CD4-positive, alpha-beta T cell treated with Interferon alpha-2 for 1 hour (primary cell): ENCODE measurements around the gene APMAP.
"Not testable (repeated sequence)": the region's sequence is repeated elsewhere in the genome, so short reads cannot be mapped to it uniquely, and the experiment has no call there.

ENCODE experiments used
- DNase-seq, 2 donors: peaks; one replicate each; pipeline ENCODE4 v3.0.0-alpha.2; 2020 to 2022

The APMAP gene

DNA sequence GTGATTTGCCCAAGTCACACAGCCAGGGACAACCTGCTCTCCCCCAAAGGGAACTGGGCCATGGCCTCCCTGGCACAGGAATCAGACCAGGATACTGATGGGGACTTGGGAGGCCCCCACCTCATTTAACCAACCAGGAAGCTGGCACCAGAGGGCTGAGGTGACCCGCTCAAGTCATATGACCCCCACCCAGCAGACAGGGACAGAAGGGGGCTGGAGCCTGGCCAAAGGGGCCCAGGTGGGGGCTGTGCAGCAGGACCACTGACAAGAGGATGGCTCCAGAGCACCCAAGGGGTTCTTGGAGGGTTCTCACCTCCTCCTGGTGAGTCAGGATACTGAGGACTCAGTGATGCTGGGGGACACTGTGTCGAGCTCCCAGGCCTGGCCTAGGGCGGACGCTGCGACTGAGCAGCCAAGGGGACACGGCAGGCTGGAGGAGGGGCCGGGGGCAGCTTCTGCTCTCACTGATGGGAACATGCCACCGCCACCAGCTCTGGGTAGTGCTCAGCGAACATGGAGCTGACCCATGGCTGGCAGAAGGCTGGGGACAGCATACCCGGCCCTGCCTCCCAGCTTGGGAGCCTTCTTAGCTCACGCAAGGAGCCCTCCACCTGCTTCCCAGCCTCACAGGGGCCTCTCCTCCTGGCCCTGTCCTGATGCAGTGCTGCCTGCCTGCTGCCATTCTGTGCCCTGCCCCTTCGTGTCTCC, 42.3 kb downstream of the APMAP start:
- no peak for DNase-seq

GRCh38 chr20:24949756-24950127, 42.8 kb downstream of the APMAP start:
- DNase-seq = no peak

DNA sequence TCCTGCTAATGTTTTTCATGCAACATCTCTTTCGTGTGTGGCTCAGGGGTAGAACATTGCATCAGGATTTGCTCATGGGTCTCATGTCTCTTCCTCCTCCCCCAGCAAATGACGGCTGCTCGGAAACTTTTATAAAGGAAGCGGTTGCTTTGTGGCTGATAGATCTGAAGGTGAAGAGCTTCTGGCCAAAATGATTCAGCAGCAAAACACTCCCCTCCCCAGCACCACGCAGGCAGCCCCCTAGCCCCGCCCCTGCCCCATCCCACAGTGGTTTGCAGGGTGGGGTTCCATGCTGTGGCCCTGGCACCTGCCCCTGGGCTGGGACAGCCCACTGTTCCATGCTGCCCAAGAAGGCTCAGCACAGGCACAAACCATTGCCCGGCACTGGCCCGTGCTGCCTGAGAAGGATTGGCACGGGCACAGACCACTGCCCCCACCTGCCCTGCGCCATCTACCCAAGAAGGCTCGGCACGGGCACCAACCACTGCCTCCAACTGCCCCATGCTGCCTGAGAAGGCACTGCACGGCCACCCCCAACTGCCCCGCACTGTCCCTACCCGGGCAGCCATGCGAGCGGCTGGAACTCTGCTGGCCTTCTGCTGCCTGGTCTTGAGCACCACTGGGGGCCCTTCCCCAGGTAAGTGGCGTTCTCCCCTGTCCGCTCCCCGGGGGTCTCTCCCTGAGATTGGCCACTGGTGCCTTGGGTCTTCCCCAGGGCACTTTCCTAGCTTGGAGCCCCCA, 43.4 kb downstream of the APMAP start, which contains the start of gene CST7:
Gene CST7 (plus strand): TSS at position 331 of the 741 bp plus-strand sequence. CDS start 237 bp downstream, at position 568.
- DNase-seq = peak; percentile 81 to 87

DNA sequence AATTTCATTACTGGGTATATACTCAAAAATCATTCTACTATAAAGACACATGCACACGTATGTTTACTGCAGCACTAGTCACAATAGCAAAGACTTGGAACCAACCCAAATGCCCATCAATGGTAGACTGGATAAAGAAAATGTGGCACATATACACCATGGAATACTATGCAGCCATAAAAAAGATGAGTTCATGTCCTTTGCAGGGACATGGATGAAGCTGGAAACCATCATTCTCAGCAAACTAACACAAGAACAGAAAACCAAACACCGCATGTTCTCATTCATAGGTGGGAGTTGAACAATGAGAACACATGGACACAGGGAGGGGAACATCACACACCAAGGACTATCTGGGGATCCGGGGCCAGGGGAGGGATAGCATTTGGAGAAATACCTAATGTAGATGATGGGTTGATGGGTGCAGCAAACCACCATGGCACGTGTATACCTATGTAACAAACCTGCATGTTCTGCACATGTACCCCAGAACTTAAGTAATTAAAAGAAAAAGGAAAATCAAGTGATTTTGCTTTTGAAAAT, 44.1 kb downstream of the APMAP start:
- DNase-seq = not testable (repeated sequence)

- not testable (repeated sequence) for DNase-seq
Observed at GRCh38 chr20:24946376-24946775, 46.2 kb downstream of the APMAP start.

GRCh38 chr20:24943731-24944130, 48.8 kb downstream of the APMAP start:
- no peak for DNase-seq

- no peak for DNase-seq
Observed at GRCh38 chr20:24943196-24943595, 49.4 kb downstream of the APMAP start.

GRCh38 chr20:24942679-24943078, 49.9 kb downstream of the APMAP start:
- no peak for DNase-seq

DNA sequence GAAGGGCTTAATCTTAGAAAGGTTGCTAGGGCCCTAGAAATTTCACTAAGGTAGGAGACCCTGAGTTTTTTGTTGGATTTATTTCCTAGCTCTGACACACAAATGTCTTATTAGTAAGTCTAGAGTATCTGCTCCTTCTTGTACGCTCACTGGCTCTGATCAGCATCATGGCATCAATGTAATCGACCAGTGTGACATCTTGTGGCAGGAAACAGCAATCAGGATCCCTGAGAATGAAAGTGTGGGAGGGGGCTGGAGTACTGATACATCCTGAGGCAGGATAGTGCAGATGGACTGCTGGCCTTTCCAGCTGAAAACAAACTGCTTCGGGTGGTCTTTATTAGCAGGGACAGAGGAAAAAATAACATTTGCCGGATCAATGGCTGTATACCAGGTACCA, 53.5 kb downstream of the APMAP start:
- no peak for DNase-seq

DNA sequence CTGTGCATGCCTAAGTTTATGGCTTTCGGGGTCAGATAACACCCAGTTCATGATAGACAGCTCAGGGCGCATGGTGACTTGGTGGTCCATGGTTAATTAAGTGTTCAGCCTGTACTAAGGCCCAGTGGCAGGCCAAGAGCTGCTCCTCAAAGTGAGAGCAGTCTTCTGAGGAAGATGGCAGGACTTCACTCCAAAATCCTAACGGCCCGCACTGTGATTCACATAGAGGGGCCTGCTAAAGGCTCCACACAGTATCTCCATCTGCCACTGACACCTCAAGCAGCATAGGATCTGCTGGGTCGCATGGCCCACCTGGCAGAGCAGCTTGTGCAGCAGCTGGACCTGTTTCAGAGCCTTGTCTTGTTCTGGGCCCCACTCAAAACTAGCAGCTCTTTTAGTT, 54.1 kb downstream of the APMAP start:
- no peak for DNase-seq

- DNase-seq = no peak
Observed at GRCh38 chr20:24937579-24937978, 55.0 kb downstream of the APMAP start.

- no peak for DNase-seq
Observed at GRCh38 chr20:24936526-24937407, 55.8 kb downstream of the APMAP start.

DNA sequence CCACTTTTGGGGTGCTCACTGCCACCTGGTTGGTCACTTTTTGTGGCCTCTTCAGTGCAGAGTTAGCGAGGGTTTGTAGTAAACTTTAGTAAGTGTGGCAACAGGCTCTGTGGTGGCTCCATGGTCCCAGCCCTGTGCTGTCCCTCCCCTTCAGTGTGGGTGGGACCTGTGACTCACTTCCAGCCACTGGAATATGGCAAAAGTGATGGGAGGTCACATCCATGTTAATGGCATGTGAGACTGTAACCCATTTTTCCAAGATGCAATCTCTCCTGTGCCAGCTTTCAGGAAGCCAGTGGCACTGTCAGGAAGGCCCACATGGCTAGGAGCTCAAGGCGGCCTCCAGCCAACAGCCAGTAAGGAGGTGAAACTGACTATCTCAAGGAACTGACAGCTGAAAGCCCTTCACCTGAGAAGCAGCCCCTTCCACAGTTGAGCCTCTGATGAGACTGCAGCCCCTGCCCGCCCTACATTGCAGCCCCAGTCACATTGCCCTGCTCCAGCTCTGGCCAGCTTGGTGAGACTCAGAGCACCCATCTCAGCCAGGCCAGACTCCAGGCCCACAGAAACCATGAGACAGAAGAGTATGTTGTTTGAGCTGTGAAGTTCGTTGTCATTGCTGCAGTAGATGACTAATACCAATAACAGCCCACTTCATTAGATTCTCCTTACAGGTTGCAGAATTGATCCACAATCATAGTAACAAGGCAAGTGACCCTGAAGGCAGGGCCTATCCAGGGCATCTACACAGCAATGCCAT, 56.6 kb downstream of the APMAP start:
- DNase-seq = no peak

- no peak for DNase-seq
Observed at GRCh38 chr20:24935140-24935539, 57.4 kb downstream of the APMAP start.

- DNase-seq = no peak
Observed at GRCh38 chr20:24934716-24935115, 57.8 kb downstream of the APMAP start.

- no peak for DNase-seq
Observed at GRCh38 chr20:24934101-24934661, 58.4 kb downstream of the APMAP start.

DNA sequence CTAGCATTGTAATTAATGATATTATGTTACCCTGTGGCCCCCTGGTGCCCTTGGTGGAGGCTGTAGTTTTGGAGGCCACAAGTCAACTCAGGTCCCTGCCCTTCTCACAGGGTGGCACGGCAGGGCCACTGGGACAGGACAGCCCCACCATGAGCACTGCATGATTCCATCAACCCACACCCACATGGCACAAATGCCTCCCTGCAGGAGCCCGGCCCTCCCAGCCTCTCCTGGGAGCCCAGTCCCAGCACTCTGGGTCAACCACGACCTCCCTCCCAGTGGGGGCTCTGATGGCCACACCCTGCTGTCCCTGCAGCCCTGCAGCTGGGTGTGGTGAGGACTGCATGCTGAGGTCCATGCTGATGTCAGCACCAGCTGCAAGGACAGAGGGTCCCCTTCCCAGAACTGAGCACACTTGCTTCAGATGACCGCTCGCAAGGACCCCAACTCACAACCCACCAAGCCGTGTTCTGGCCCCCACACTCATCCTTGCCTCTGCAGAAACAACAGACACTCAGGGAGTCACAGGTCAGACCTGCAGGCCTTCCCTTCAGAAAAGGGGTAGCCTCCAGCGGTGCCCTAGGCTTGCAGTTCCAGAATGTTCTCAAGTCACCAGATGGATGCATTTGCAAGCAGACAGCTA, 59.2 kb downstream of the APMAP start:
- no peak for DNase-seq

GRCh38 chr20:24931893-24932292, 60.7 kb downstream of the APMAP start:
- peak in 1 of 2 donors; percentile 33 for DNase-seq

DNA sequence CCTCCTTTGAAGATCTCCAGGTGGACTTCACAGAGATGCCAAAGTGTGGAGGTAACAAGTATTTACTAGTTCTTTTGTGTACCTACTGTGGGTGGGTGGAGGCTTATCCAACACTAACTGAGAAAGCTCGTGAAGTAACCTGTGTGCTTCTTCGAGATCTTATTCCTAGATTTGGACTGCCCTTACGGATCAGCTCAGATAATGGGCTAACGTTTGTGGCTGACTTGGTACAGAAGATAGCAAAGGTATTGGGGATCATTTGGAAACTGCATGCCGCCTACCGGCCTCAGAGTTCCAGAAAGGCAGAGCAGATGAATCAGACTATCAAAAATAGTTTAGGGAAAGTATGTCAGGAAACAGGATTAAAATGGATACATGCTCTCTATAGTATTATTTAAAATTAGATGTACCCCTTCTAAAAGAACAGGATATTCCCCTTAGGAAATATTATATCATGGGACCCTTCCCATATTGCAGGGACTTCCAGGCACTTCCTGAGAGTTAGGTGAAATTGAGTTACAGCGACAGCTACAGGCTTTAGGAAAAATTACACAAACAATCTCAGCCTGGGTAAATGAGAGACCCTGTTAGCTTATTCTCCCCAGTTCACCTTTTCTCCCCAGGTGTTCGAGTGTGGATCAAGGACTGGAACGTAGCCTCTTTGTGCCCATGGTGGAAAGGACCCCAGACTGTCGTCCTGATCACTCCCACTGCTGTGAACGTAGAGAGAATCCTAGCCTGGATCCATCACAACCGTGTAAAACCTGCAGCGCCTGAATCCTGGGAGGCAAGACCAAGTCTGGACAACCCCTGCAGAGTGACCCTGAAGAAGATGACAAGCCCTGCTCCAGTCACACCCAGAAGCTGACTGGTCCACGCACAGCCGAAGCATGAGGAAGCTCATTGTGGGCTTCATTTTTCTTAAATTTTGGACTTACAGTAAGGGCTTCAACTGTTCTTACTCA, 61.5 kb downstream of the APMAP start:
- not testable (repeated sequence) for DNase-seq
